OCI-LY7 (cell line): ENCODE results near the gene PGAP3. TPM values are rescaled to one million over a fixed set of nuclear protein-coding genes. Genes with fewer than 3 reads are reported as not detected.

Experiments
- BruUV-seq: library from RNA; stranded (reverse); fragments of 400-500 nt; replicated peaks from 2 replicates; lab custom pipeline; 2021; lab: Mats Ljungman, UMichigan
- CTCF ChIA-PET: fragments of 300-600 bp; sonication (Branson Sonifier 250); formaldehyde crosslinking; loops from one replicate; lab custom pipeline; 2022; ENCODE audit warnings: antibody characterized with exemption; ENCODE audit not compliant: unreplicated experiment; lab: Charles Lee
- POLR2A ChIA-PET: fragments of 300-600 bp; sonication (Branson Sonifier 250); formaldehyde crosslinking; loops from one replicate; lab custom pipeline; 2022; ENCODE audit warnings: antibody characterized with exemption; lab: Charles Lee
- DNase-seq: peaks from one replicate; pipeline ENCODE4 v3.0.0-alpha.2; 2015; ENCODE audit warnings: low spot score
- H2AFZ ChIP-seq: fragments of 200-600 bp; sonication (generic), shearing (Covaris generic); 2 replicates; pipeline ENCODE4 v1.6.1; 2014; ENCODE audit warnings: mild to moderate bottlenecking, antibody characterized with exemption, low read length, moderate library complexity
- H3K27ac ChIP-seq: fragments of 200-600 bp; sonication (generic); 2 replicates; pipeline ENCODE4 v1.5.1; 2014; ENCODE audit warnings: mixed run types, low read depth, mild to moderate bottlenecking, moderate library complexity, low read length, inconsistent platforms; ENCODE audit not compliant: poor library complexity, severe bottlenecking
- H3K36me3 ChIP-seq: fragments of 200-600 bp; sonication (generic); 2 replicates; pipeline ENCODE4 v1.6.1; 2014; ENCODE audit warnings: mild to moderate bottlenecking, antibody characterized with exemption, low read length, moderate library complexity, mixed read lengths; ENCODE audit not compliant: insufficient read depth
- H3K4me1 ChIP-seq: fragments of 200-600 bp; sonication (generic); 2 replicates; pipeline ENCODE4 v1.5.1; 2014; ENCODE audit warnings: mild to moderate bottlenecking, low read length; ENCODE audit not compliant: insufficient read depth, poor library complexity, severe bottlenecking
- H3K4me2 ChIP-seq: fragments of 200-600 bp; sonication (generic); 2 replicates; pipeline ENCODE4 v1.6.1; 2014; ENCODE audit warnings: mild to moderate bottlenecking, low read length
- H3K4me3 ChIP-seq: fragments of 200-600 bp; sonication (generic); 2 replicates; pipeline ENCODE4 v1.5.1; 2014; ENCODE audit warnings: mild to moderate bottlenecking, low read depth, low read length; ENCODE audit not compliant: poor library complexity, severe bottlenecking
- H3K79me2 ChIP-seq: fragments of 200-600 bp; sonication (generic); 2 replicates; pipeline ENCODE4 v1.6.1; 2016; ENCODE audit warnings: low read depth, mild to moderate bottlenecking, low read length, moderate library complexity, mixed read lengths; ENCODE audit not compliant: insufficient read depth
- H3K9me2 ChIP-seq: fragments of 200-600 bp; sonication (generic); 2 replicates; pipeline ENCODE4 v1.6.1; 2016; ENCODE audit warnings: mild to moderate bottlenecking, low read length, mixed read lengths; ENCODE audit not compliant: insufficient read depth
- H3K9me3 ChIP-seq: fragments of 200-600 bp; sonication (generic); 2 replicates; pipeline ENCODE4 v1.6.1; 2014; ENCODE audit warnings: mild to moderate bottlenecking, mixed run types, low read length, mixed read lengths
- H4K20me1 ChIP-seq: fragments of 200-600 bp; sonication (generic); 2 replicates; pipeline ENCODE4 v1.6.1; 2014; ENCODE audit warnings: mild to moderate bottlenecking, antibody characterized with exemption, low read length, moderate library complexity, mixed read lengths; ENCODE audit not compliant: insufficient read depth
- CTCF ChIP-seq: fragments of 200-600 bp; sonication (generic); conservative IDR thresholded peaks from 2 replicates; pipeline ENCODE4 v1.5.1; 2014; ENCODE audit warnings: mild to moderate bottlenecking, antibody characterized with exemption, low read length, moderate library complexity, mixed read lengths
- EZH2phosphoT487 ChIP-seq: fragments of 200-600 bp; sonication (generic); IDR thresholded peaks from 2 replicates; pipeline ENCODE4 v1.6.1; 2018; ENCODE audit warnings: low read depth, borderline replicate concordance, mild to moderate bottlenecking, mixed run types, antibody characterized with exemption, low read length, moderate library complexity, mixed read lengths
- intact Hi-C: fragments of 100-400 bp; cut with micrococcal nuclease; formaldehyde crosslinking; loops from one replicate; pipeline ENCODE4 v1.10.0; 2022; ENCODE audit not compliant: unreplicated experiment
- total RNA-seq, 2 experiments: library from RNA; depleted of rRNA in 1 of 2; stranded (reverse); fragments of >200 nt in 1 of 2; shearing (Covaris generic) in 1 of 2; gene quantifications; 2 replicates each; pipeline ENCODE4 v1.2.3, GENCODE V29; 2014 to 2022

The PGAP3 gene
- total RNA-seq, 2 experiments from 2014 or later, result 8.7 to 9.2 TPM

- no peak overlapping the region for H3K4me3 ChIP-seq
- no peak overlapping the region for H3K27ac ChIP-seq
- H4K20me1 ChIP-seq, result no peaks in the 10 kb centered on the region
- H3K4me2 ChIP-seq, result no peak overlapping the region
- TF ChIP-seq CTCF (no peak), EZH2phosphoT487 (no peak)
- ChIA-PET CTCF (no interaction called here), POLR2A (interaction anchor here (0.7 kb wide), 1 partner anchor 98 kb away, joined by 8 read pairs; no protein-coding TSS in a partner anchor)
- no peak overlapping the region for H2AFZ ChIP-seq
- no peaks in the 10 kb centered on the region for H3K9me2 ChIP-seq
- H3K79me2 ChIP-seq, result no peaks in the 10 kb centered on the region
- no peak for DNase-seq
- peaks cover 32% of the 10 kb centered on the region for H3K4me1 ChIP-seq
- no TSS peak for BruUV-seq
- no peaks in the 10 kb centered on the region for H3K36me3 ChIP-seq
- intact Hi-C loops, result no loop called here
- no peaks in the 10 kb centered on the region for H3K9me3 ChIP-seq
Measured at GRCh38 chr17:39736319-39737165, 48.7 kb upstream of the PGAP3 start.

- no peak for TF ChIP-seq EZH2phosphoT487
- no peak for TF ChIP-seq CTCF
- ChIA-PET POLR2A (no interaction called here), CTCF (no interaction called here)
- no peak overlapping the region for H3K4me2 ChIP-seq
- H3K79me2 ChIP-seq, result no peaks in the 10 kb centered on the region
- peaks cover 32% of the 10 kb centered on the region for H3K4me1 ChIP-seq
- H3K4me3 ChIP-seq, result no peak overlapping the region
- no peaks in the 10 kb centered on the region for H4K20me1 ChIP-seq
- H3K36me3 ChIP-seq, result no peaks in the 10 kb centered on the region
- H3K9me3 ChIP-seq, result no peaks in the 10 kb centered on the region
- no peak for DNase-seq
- intact Hi-C loops, result no loop called here
- H3K27ac ChIP-seq, result no peak overlapping the region
- H2AFZ ChIP-seq, result no peak overlapping the region
- BruUV-seq, result no TSS peak
- H3K9me2 ChIP-seq, result no peaks in the 10 kb centered on the region
Measured at GRCh38 chr17:39735882-39736281, 48.0 kb upstream of the PGAP3 start.

- ChIA-PET POLR2A (no interaction called here), CTCF (no interaction called here)
- Histone ChIP-seq H4K20me1 (no peaks in the 10 kb centered on the region), H3K4me3 (no peak overlapping the region), H3K9me2 (no peaks in the 10 kb centered on the region), H3K79me2 (peaks cover 8% of the 10 kb centered on the region; the same call in 1 of the 2 replicates), H3K4me2 (no peak overlapping the region), H3K9me3 (no peaks in the 10 kb centered on the region), H3K27ac (no peak overlapping the region), H3K36me3 (peaks cover 15% of the 10 kb centered on the region; the same call in 1 of the 2 replicates), H3K4me1 (peaks cover 9% of the 10 kb centered on the region), H2AFZ (no peak overlapping the region)
- DNase-seq, result no peak
- TF ChIP-seq CTCF, result no peak
- no peak for TF ChIP-seq EZH2phosphoT487
- intact Hi-C loops, result no loop called here
- BruUV-seq, result no TSS peak
Measured at GRCh38 chr17:39732586-39732985, 44.7 kb upstream of the PGAP3 start.
